ENCODE data around the gene C18orf54.
"Not testable (repeated sequence)": the region's sequence is repeated elsewhere in the genome, so short reads cannot be mapped to it uniquely, and the experiment has no call there.

C18orf54 gene

GRCh38 chr18:54357660-54358494 is at the start of gene C18orf54, which contains the start of gene STARD6:
Gene C18orf54, plus strand, starts transcription at chr18:54357906. Its CDS starts 2,667 bp downstream, at chr18:54360573.
Gene STARD6, minus strand, starts transcription at chr18:54357858. Its CDS starts 3,285 bp downstream, at chr18:54354573.
- peak; percentile 53 for DNase-seq (ENCODE audit: low read depth)

- not testable (repeated sequence) for DNase-seq (ENCODE audit: low read depth)
Measured at GRCh38 chr18:54309564-54309963, 48.1 kb upstream of the C18orf54 start.

- DNase-seq (ENCODE audit: low read depth), result no peak
Measured at GRCh38 chr18:54316071-54316820, 41.5 kb upstream of the C18orf54 start.

GRCh38 chr18:54323561-54323960 is 34.1 kb upstream of the C18orf54 start:
- no peak for DNase-seq (ENCODE audit: low read depth)

- DNase-seq (ENCODE audit: low read depth), result no peak
Measured at GRCh38 chr18:54323970-54324369, 33.7 kb upstream of the C18orf54 start.

GRCh38 chr18:54327818-54328217 is 29.9 kb upstream of the C18orf54 start:
- no peak for DNase-seq (ENCODE audit: low read depth)

GRCh38 chr18:54329787-54330186 is 27.9 kb upstream of the C18orf54 start:
- no peak for DNase-seq (ENCODE audit: low read depth)

GRCh38 chr18:54330768-54331548 is 26.7 kb upstream of the C18orf54 start:
- DNase-seq (ENCODE audit: low read depth), result no peak

GRCh38 chr18:54335638-54336173 is 22.0 kb upstream of the C18orf54 start:
- DNase-seq (ENCODE audit: low read depth), result no peak

- DNase-seq (ENCODE audit: low read depth), result no peak
Measured at GRCh38 chr18:54338230-54338629, 19.5 kb upstream of the C18orf54 start.

- DNase-seq (ENCODE audit: low read depth), result no peak
Measured at GRCh38 chr18:54351186-54351585, 6.5 kb upstream of the C18orf54 start.

- DNase-seq (ENCODE audit: low read depth), result no peak
Measured at GRCh38 chr18:54357082-54357659, 535 bp upstream of the C18orf54 start.

- DNase-seq (ENCODE audit: low read depth), result no peak
Measured at GRCh38 chr18:54358495-54359040, 862 bp downstream of the C18orf54 start.

GRCh38 chr18:54359233-54359632 is 1.5 kb downstream of the C18orf54 start:
- DNase-seq (ENCODE audit: low read depth), result no peak

GRCh38 chr18:54360406-54360805 is 2.7 kb downstream of the C18orf54 start:
- no peak for DNase-seq (ENCODE audit: low read depth)

- DNase-seq (ENCODE audit: low read depth), result no peak
Measured at GRCh38 chr18:54378057-54378456, 20.4 kb downstream of the C18orf54 start.

GRCh38 chr18:54381640-54382039 is 23.9 kb downstream of the C18orf54 start:
- DNase-seq (ENCODE audit: low read depth), result no peak

- no peak for DNase-seq (ENCODE audit: low read depth)
Measured at GRCh38 chr18:54382076-54382475, 24.4 kb downstream of the C18orf54 start.

- DNase-seq (ENCODE audit: low read depth), result no peak
Measured at GRCh38 chr18:54382733-54383252, 25.1 kb downstream of the C18orf54 start.

GRCh38 chr18:54386043-54386442 is 28.3 kb downstream of the C18orf54 start:
- no peak for DNase-seq (ENCODE audit: low read depth)
